ENCODE data around the gene PTPRK. TPM values are rescaled to one million over a fixed set of nuclear protein-coding genes. Genes with fewer than 3 reads are reported as not detected.

Gene PTPRK
- total and polyA plus RNA-seq, 2 of the 13 experiments (the other 11 are each of a cell fraction or from before 2014, with no cell fraction given) = 43.6 to 98.3 TPM

DNA sequence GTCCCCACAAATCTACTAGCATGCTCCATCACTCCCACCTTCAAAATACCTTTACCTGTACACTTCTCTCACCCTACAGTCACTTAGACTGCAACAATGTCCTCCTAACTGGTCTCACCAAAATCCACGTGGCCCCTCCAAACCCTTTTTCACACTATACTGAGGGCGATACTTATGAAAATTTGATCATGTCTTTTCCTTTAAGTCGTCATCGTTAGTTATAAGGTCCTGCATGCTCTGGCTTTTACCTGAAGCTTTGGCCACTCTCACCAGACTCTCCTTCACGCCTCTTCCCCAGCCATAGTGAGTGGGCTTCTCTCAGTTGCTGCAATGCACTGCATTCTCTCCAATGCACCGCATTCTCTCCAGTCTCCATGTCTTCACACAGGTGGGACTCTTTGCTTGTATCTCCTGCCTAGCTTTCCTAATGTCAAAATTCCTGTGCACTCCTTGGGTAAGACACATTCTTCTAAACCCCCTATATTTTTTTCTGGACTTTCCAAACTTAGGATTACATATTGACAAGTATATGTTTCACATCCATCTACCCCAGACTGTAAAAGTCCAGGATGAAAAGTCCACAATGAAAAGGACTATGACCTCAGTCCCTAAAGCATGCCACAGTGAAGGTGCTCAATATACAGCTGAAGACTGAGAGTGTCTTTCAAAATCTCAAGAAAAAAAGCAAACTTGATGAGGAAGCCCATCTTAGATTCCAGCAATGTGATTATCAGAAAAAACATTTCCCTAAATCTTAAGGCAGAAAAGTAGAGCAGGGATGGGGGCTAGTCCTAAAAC lies 24.7 kb downstream of the PTPRK start (continued):
- TF ChIP-seq NR2F2 (IDR thresholded peaks at IDR 0.05; ENCODE audit: borderline replicate concordance, low read depth) (no peak), KDM2A (CRISPR knock-in tag; IDR thresholded peaks at IDR 0.05; ENCODE audit: borderline replicate concordance, low read depth) (no peak), RXRB (CRISPR knock-in tag; IDR thresholded peaks at IDR 0.05; ENCODE audit: borderline replicate concordance) (peak; percentile 27; the same call in 1 of the 2 replicates), ZNF780A (CRISPR knock-in tag; IDR thresholded peaks at IDR 0.05) (no peak), ETV6 (CRISPR knock-in tag; conservative IDR thresholded peaks at IDR 0.05) (no peak), ZMYM4 (CRISPR knock-in tag; IDR thresholded peaks at IDR 0.05) (peak; percentile 51; the same call in 1 of the 2 replicates), NFKBIZ (CRISPR knock-in tag; IDR thresholded peaks at IDR 0.05) (no peak), PTBP1 (IDR thresholded peaks at IDR 0.05; ENCODE audit: low read depth, low read length, poor library complexity, severe bottlenecking) (no peak), KDM5B (CRISPR knock-in tag; IDR thresholded peaks at IDR 0.05; ENCODE audit: borderline replicate concordance) (no peak), ZNF263 (CRISPR knock-in tag; IDR thresholded peaks at IDR 0.05) (no peak), MIXL1 (CRISPR knock-in tag; IDR thresholded peaks at IDR 0.05) (0 out of 2 replicates have a peak, but pooled peaks have one; percentile 34), MIER3 (CRISPR knock-in tag; IDR thresholded peaks at IDR 0.05; ENCODE audit: borderline replicate concordance) (0 out of 2 replicates have a peak, but pooled peaks have one; percentile 15), ZSCAN20 (CRISPR knock-in tag; IDR thresholded peaks at IDR 0.05; ENCODE audit: borderline replicate concordance) (no peak), ZNF589 (CRISPR knock-in tag; conservative IDR thresholded peaks at IDR 0.05) (no peak), SMC3 (IDR thresholded peaks at IDR 0.05; ENCODE audit: low read length) (no peak)
- TF ChIP-seq, protein P1, sequence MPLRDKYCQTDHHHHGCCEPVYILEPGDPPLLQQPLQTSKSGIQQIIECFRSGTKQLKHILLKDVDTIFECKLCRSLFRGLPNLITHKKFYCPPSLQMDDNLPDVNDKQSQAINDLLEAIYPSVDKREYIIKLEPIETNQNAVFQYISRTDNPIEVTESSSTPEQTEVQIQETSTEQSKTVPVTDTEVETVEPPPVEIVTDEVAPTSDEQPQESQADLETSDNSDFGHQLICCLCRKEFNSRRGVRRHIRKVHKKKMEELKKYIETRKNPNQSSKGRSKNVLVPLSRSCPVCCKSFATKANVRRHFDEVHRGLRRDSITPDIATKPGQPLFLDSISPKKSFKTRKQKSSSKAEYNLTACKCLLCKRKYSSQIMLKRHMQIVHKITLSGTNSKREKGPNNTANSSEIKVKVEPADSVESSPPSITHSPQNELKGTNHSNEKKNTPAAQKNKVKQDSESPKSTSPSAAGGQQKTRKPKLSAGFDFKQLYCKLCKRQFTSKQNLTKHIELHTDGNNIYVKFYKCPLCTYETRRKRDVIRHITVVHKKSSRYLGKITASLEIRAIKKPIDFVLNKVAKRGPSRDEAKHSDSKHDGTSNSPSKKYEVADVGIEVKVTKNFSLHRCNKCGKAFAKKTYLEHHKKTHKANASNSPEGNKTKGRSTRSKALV (CRISPR knock-in tag; IDR thresholded peaks at IDR 0.05) = no peak
- TF ChIP-seq, protein P2, sequence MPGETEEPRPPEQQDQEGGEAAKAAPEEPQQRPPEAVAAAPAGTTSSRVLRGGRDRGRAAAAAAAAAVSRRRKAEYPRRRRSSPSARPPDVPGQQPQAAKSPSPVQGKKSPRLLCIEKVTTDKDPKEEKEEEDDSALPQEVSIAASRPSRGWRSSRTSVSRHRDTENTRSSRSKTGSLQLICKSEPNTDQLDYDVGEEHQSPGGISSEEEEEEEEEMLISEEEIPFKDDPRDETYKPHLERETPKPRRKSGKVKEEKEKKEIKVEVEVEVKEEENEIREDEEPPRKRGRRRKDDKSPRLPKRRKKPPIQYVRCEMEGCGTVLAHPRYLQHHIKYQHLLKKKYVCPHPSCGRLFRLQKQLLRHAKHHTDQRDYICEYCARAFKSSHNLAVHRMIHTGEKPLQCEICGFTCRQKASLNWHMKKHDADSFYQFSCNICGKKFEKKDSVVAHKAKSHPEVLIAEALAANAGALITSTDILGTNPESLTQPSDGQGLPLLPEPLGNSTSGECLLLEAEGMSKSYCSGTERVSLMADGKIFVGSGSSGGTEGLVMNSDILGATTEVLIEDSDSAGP (CRISPR knock-in tag; IDR thresholded peaks at IDR 0.05; ENCODE audit: borderline replicate concordance) = no peak
- TF ChIP-seq, protein P3, sequence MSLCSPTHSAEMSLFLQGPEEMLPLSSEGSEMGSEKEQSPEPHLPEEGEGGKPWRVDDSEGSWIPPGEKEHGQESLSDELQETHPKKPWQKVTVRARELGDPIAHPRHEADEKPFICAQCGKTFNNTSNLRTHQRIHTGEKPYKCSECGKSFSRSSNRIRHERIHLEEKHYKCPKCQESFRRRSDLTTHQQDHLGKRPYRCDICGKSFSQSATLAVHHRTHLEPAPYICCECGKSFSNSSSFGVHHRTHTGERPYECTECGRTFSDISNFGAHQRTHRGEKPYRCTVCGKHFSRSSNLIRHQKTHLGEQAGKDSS (CRISPR knock-in tag; IDR thresholded peaks at IDR 0.05; ENCODE audit: borderline replicate concordance, low read depth) = no peak
- TF ChIP-seq, protein P4, sequence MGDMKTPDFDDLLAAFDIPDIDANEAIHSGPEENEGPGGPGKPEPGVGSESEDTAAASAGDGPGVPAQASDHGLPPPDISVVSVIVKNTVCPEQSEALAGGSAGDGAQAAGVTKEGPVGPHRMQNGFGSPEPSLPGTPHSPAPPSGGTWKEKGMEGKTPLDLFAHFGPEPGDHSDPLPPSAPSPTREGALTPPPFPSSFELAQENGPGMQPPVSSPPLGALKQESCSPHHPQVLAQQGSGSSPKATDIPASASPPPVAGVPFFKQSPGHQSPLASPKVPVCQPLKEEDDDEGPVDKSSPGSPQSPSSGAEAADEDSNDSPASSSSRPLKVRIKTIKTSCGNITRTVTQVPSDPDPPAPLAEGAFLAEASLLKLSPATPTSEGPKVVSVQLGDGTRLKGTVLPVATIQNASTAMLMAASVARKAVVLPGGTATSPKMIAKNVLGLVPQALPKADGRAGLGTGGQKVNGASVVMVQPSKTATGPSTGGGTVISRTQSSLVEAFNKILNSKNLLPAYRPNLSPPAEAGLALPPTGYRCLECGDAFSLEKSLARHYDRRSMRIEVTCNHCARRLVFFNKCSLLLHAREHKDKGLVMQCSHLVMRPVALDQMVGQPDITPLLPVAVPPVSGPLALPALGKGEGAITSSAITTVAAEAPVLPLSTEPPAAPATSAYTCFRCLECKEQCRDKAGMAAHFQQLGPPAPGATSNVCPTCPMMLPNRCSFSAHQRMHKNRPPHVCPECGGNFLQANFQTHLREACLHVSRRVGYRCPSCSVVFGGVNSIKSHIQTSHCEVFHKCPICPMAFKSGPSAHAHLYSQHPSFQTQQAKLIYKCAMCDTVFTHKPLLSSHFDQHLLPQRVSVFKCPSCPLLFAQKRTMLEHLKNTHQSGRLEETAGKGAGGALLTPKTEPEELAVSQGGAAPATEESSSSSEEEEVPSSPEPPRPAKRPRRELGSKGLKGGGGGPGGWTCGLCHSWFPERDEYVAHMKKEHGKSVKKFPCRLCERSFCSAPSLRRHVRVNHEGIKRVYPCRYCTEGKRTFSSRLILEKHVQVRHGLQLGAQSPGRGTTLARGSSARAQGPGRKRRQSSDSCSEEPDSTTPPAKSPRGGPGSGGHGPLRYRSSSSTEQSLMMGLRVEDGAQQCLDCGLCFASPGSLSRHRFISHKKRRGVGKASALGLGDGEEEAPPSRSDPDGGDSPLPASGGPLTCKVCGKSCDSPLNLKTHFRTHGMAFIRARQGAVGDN (CRISPR knock-in tag; IDR thresholded peaks at IDR 0.05) = no peak
- TF ChIP-seq, protein P5, sequence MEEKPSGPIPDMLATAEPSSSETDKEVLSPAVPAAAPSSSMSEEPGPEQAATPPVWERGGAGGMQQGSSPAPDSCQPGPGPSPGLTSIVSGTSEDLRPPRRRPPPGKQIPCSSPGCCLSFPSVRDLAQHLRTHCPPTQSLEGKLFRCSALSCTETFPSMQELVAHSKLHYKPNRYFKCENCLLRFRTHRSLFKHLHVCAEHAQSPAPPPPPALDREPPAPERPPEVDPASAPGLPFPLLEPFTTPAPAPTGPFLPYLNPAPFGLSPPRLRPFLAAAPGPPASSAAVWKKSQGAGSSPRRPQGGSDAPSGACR (CRISPR knock-in tag; IDR thresholded peaks at IDR 0.05) = no peak

Measured in HepG2 (cell line).